Breast epithelium (tissue), 4 donors: ENCODE results near the gene NAGPA. TPM values are rescaled to one million over a fixed set of nuclear protein-coding genes. Genes with fewer than 3 reads are reported as not detected.

Source experiments
- DNase-seq, 2 donors: peaks; one replicate each; pipeline ENCODE4 v3.0.0-alpha.2; 2019; ENCODE audit warnings: low spot score in 2 of 2
- H3K27ac ChIP-seq, 2 donors: fragments of 200-600 bp; sonication (generic) in 1 of 2; one replicate each; pipeline ENCODE4 v1.5.1; 2016 to 2019; ENCODE audit warnings: mild to moderate bottlenecking in 1 of 2
- H3K27me3 ChIP-seq, 2 donors: fragments of 200-600 bp; sonication (generic) in 1 of 2; one replicate each; pipeline versions ENCODE4 v1.5.1 to v1.6.0; 2017 to 2019; ENCODE audit warnings: control low read depth in 1 of 2, mild to moderate bottlenecking in 1 of 2
- H3K36me3 ChIP-seq: fragments of 200-600 bp; one replicate; pipeline ENCODE4 v1.5.1; 2019
- H3K4me1 ChIP-seq, 2 donors: fragments of 200-600 bp; sonication (generic); one replicate each; pipeline ENCODE4 v1.5.1; 2016 to 2019; ENCODE audit warnings: control low read depth in 1 of 2
- H3K4me3 ChIP-seq, 3 donors: fragments of 200-600 bp; sonication (generic); 1 replicate in 2 of 3; 2 replicates in 1 of 3; pipeline ENCODE4 v1.5.1; 2016 to 2019; ENCODE audit warnings: mild to moderate bottlenecking in 3 of 3, moderate library complexity in 2 of 3
- H3K9me3 ChIP-seq, 2 donors: fragments of 200-600 bp; sonication (generic) in 1 of 2; one replicate each; pipeline ENCODE4 v1.5.1; 2016 to 2019; ENCODE audit warnings: control low read depth in 1 of 2
- CTCF ChIP-seq, 3 donors: fragments of 450-650 bp; IDR thresholded peaks; one replicate each; pipeline ENCODE4 v1.5.1; 2016 to 2017; ENCODE audit warnings: antibody characterized with exemption in 3 of 3, mild to moderate bottlenecking in 3 of 3, moderate library complexity in 3 of 3
- POLR2A ChIP-seq: fragments of 450-650 bp; IDR thresholded peaks from one replicate; pipeline ENCODE4 v1.6.1; 2016; ENCODE audit warnings: antibody characterized with exemption, mild to moderate bottlenecking, moderate library complexity
- POLR2AphosphoS5 ChIP-seq, 3 donors: sonication (generic); formaldehyde crosslinking; IDR thresholded peaks; one replicate each; pipeline ENCODE4 v1.6.1; 2017; ENCODE audit warnings: antibody characterized with exemption in 3 of 3
- intact Hi-C: fragments of 100-400 bp; cut with DNase I; formaldehyde crosslinking; loops from one replicate; pipeline ENCODE4 v1.15.1; 2023; ENCODE audit warnings: low total_unique reads
- total RNA-seq, 3 donors: library from RNA; depleted of rRNA; stranded (reverse); fragments of >200 nt; gene quantifications; one replicate each; pipeline ENCODE4 v1.1.0, GENCODE V29; 2016

Gene NAGPA
- total RNA-seq, 3 donors from 2014 or later = 18.4 to 26.2 (median 21.8) TPM

GRCh38 chr16:5065326-5065725, 31.6 kb upstream of the NAGPA start:
- Histone ChIP-seq H3K27me3 (no peaks in the 10 kb centered on the region), H3K36me3 (no peaks in the 10 kb centered on the region), H3K4me1 (no peaks in the 10 kb centered on the region), H3K27ac (peak overlapping the region in 1 of 2 donors; percentile 69), H3K4me3 (peak overlapping the region in 2 of 3 donors; percentile 6 to 15), H3K9me3 (no peaks in the 10 kb centered on the region)
- no peak for DNase-seq
- TF ChIP-seq POLR2A (no peak), CTCF (IDR thresholded peaks at IDR 0.05) (no peak), POLR2AphosphoS5 (IDR thresholded peaks at IDR 0.05) (no peak)
- intact Hi-C loops = no loop called here

- no peak for DNase-seq
- Histone ChIP-seq H3K27me3 (no peaks in the 10 kb centered on the region), H3K4me1 (no peaks in the 10 kb centered on the region), H3K27ac (no peak overlapping the region), H3K9me3 (no peaks in the 10 kb centered on the region), H3K4me3 (peak overlapping the region in 1 of 3 donors; percentile 6), H3K36me3 (no peaks in the 10 kb centered on the region)
- TF ChIP-seq POLR2AphosphoS5 (IDR thresholded peaks at IDR 0.05) = no peak
- no peak for TF ChIP-seq POLR2A
- TF ChIP-seq CTCF (IDR thresholded peaks at IDR 0.05) = no peak
- intact Hi-C loops = no loop called here
Measured at GRCh38 chr16:5064915-5065314, 31.2 kb upstream of the NAGPA start.

- no peak for TF ChIP-seq CTCF (IDR thresholded peaks at IDR 0.05)
- no peak for TF ChIP-seq POLR2AphosphoS5 (IDR thresholded peaks at IDR 0.05)
- no peak for TF ChIP-seq POLR2A
- no peak overlapping the region for H3K4me3 ChIP-seq
- no peaks in the 10 kb centered on the region for H3K36me3 ChIP-seq
- no peaks in the 10 kb centered on the region for H3K9me3 ChIP-seq
- H3K27ac ChIP-seq = no peak overlapping the region
- intact Hi-C loops = no loop called here
- no peak for DNase-seq
- no peaks in the 10 kb centered on the region for H3K27me3 ChIP-seq
- H3K4me1 ChIP-seq = no peaks in the 10 kb centered on the region
Measured at GRCh38 chr16:5062790-5063765, 29.3 kb upstream of the NAGPA start.

GRCh38 chr16:5062051-5062450, 28.3 kb upstream of the NAGPA start:
- Histone ChIP-seq H3K36me3 (no peaks in the 10 kb centered on the region), H3K27ac (no peak overlapping the region), H3K4me1 (no peaks in the 10 kb centered on the region), H3K4me3 (no peak overlapping the region), H3K27me3 (no peaks in the 10 kb centered on the region), H3K9me3 (no peaks in the 10 kb centered on the region)
- TF ChIP-seq POLR2AphosphoS5 (IDR thresholded peaks at IDR 0.05) = no peak
- TF ChIP-seq POLR2A = no peak
- no peak for TF ChIP-seq CTCF (IDR thresholded peaks at IDR 0.05)
- DNase-seq = no peak
- intact Hi-C loops = no loop called here

- H3K36me3 ChIP-seq = no peaks in the 10 kb centered on the region
- intact Hi-C loops = no loop called here
- no peaks in the 10 kb centered on the region for H3K4me1 ChIP-seq
- H3K27me3 ChIP-seq = no peaks in the 10 kb centered on the region
- H3K9me3 ChIP-seq = no peaks in the 10 kb centered on the region
- H3K27ac ChIP-seq = no peak overlapping the region
- no peak for TF ChIP-seq POLR2A
- no peak for TF ChIP-seq CTCF (IDR thresholded peaks at IDR 0.05)
- no peak for TF ChIP-seq POLR2AphosphoS5 (IDR thresholded peaks at IDR 0.05)
- no peak for DNase-seq
- no peak overlapping the region for H3K4me3 ChIP-seq
Measured at GRCh38 chr16:5060073-5060641, 26.4 kb upstream of the NAGPA start.
